Activated CD8-positive, alpha-beta memory T cell treated with anti-CD3 and anti-CD28 coated beads, Interleukin-2, amount 50 U/mL, for 1 hour (primary cell): Measurements from ENCODE around the gene CRIP1.

Experiments used
- DNase-seq: peaks from one replicate; pipeline ENCODE4 v3.0.0-alpha.2; 2020; ENCODE audit errors: extremely low read depth

The CRIP1 gene

DNA sequence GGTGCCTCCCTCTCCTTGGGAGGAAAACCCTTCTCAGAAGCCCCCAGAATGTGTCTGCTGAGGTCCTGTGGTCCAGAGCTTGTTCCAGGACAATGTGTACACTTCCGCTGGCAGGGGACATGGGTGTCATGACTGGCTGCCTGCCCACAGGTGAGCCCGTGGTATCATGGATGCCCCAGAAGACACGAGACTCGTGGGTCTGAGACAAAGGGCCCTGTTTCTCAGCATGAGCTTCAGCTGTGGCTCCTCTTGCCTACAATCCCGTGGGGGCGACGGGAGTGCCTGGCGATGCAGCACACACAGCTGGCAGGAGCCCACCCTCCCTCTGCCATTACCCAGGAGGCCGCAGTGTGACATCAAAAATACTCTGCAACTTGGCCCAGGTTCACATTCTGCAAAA, 46.7 kb downstream of the CRIP1 start:
- no peak for DNase-seq

DNA sequence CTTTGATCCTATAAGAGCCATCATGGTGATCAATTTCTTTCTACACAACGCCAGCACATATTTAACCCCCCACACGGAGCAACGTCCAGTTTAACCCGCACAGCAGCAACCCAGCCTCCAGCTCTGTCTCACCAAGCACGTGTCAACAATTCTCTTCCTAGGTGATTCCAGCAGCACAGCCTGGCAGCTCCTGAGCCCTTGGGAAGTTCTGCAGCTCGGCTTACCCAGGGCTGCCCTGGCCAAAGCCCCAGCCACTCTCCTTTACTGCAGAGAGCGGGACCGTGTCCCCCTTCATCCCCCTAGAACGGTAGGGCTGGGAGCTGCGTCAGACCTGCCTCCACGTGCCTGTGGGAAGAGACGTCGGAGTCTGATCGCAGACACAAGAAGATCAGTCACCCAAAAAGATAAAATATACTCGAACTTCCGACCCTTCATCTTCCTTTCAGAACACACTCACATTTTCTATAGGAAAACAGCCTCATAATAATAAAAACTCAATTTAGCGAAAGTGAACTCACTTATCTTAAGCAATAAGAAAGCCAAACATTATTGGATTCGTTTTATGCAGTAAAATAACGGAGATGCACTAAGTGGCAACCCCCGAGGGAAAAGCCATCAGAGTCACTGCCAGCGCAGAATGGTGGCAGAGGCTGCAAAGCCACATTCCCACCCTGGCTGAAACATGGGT, 47.3 kb downstream of the CRIP1 start:
- no peak for DNase-seq

DNA sequence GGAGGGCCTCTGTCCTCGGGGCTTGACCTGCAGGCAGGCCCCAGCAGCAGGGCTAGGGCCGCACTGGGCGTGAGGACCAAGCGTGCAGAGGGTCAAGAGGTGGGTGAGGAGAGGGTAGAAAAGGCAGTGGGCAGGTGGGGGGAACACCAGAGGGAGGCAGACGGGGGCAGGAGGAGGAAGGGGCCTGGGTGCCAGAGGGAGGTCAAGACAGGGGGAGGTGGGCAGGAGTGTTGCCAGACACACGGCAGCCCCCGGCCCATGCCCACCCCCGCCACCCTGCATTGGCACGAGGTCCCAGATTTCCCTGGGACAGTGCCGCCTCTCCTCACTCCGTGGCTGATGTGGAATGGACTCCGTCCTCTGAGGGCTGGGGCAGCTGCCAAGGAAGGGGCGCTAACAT, 47.9 kb downstream of the CRIP1 start:
- no peak for DNase-seq

DNA sequence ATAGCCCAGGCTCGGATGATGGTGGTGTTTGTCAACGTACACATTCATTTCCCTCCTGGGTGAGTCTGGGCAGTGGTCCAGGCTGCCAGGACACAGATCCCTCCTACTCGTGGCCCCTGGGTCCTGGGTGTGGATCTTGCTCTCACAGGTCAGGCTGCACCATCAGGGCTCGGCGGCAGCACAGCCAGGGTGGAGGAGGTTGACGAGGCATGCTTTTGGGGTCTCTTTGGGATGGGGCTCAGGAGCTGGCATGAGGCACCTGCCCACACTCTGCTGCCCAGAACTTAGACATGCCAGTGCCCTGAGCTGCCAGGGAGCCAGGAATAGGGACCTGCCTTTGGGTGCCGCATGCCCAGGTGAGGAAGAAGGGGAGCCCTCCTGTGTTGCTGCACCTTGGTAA, 49.4 kb downstream of the CRIP1 start:
- no peak for DNase-seq

DNA sequence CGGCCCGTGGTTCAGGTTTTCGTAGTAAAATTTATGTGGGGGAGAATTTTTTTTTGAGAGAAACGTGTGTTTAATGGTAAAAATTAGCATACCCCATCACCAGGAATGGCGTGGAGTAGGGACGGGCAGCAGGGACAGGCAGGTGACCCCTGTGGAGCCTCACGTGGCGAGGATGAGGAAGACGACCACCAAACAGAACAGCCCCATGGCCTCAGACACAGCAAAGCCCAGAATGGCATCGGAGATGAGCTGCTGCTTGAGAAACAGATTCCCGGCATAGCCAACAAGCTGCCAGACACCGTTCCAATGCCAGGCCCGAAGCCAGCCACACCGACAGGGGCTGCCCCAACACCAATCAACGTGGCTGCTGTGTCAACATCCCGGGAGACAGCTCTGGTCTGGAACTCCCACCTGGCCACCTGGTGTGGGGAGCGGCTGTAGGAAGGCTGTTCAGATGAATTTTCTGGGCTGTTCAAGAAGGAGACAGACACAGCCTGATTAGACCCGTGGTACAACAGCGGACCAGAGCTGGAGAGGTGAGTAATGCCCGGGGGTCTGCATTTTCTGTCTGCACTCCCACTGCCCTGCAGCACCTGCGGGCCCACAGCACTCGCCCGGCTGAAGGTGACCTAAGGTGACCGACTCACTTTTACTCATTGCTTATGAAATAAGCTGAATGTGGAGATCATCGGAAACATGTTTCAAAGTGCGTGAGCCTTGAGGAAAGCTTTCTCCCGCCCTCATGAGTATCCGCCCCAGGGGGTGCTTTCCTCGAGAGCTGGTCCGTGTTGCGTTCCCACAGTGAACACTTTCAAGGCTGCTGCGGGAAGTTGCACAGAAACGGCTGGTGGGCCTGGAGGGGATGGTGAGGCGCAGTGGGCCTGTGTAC, 50.2 kb downstream of the CRIP1 start:
- DNase-seq, result no peak

DNA sequence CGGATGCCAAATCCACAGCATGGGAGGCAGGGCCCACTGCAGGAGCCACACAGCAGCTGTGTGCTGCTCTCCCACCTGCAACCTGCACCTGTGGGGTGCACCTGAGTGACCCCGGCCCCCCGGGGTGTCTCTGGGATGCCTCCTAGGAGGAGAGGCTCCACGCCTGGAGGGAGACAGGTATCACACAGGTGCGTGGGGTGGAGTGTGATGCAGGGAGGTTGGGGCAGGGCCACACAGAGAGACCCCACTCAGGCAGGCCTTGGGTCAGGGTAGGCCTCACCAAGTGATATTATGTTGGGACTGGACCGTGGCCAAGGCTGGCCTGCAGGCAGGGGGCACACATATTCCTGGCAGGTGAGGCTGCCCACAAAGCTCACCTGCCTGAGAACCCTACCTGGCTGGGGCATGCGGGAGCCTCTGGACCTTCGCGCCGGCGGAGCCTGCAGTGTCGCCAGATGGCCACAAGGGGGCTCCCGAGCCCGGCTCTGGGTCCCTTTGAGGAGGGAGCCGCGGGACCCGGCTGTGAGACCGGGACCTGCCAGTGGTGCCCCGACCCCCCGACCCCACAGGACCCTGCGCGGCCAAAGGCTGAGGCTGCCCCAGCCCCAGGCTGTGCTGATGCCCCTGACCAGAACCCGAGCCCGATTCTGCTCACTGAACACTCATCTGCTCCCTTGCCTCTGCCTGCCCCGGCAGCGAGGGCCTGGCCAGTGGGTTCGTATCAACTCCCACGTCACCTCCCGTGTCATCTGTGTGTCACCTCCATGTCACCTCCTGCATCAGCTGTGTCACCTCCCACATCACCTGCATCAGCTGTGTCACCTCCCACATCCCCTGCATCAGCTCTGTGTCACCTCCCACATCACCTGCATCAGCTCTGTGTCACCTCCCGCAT, 51.1 kb downstream of the CRIP1 start:
- DNase-seq, result peak; percentile 20
